Measurements from ENCODE around the gene CELF2.

DNA sequence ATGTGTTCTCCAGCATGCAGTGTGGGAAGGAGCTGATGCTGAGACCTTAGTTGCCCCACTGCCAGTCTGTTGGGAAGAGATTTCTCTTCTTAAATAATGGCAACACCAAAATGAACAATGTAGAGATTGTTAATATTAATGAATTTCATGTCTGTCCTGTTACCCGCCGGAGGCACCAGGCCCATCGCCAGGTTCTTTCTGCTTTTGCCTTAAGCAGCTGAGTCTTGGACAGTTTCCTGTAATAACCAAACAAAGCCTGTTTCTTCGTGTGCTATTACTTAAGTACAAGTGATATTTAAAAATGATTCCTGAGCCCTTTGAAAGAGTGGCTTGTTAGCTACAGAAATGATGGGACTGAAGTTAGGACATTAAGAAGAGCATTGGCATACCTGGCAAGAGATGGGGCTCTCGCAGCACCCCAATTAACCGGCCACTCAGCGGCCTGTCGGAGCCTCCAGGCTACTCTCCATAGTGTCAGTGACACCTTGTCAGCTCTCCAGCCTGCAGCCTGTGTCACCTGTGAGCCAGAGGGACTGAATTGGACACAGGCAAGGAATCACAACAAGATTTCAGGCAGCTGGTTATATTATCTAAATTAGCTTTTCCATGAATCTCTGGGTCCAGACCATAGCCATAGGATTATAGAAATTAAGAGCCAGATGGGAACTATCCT lies 142.0 kb downstream of the CELF2 start:
- TF ChIP-seq, protein P1, sequence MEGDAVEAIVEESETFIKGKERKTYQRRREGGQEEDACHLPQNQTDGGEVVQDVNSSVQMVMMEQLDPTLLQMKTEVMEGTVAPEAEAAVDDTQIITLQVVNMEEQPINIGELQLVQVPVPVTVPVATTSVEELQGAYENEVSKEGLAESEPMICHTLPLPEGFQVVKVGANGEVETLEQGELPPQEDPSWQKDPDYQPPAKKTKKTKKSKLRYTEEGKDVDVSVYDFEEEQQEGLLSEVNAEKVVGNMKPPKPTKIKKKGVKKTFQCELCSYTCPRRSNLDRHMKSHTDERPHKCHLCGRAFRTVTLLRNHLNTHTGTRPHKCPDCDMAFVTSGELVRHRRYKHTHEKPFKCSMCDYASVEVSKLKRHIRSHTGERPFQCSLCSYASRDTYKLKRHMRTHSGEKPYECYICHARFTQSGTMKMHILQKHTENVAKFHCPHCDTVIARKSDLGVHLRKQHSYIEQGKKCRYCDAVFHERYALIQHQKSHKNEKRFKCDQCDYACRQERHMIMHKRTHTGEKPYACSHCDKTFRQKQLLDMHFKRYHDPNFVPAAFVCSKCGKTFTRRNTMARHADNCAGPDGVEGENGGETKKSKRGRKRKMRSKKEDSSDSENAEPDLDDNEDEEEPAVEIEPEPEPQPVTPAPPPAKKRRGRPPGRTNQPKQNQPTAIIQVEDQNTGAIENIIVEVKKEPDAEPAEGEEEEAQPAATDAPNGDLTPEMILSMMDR (IDR thresholded peaks at IDR 0.05): no peak
- no peak for TF ChIP-seq POLR2AphosphoS5 (IDR thresholded peaks at IDR 0.05; ENCODE audit: insufficient read depth in 1 of 2, low read depth in 1 of 2)

Data from vagina (tissue), 2 donors.